K562 (cell line): ENCODE data around the gene MYL12A. TPM values are rescaled to one million over a fixed set of nuclear protein-coding genes. Genes with fewer than 3 reads are reported as not detected.

Source experiments
- CEBPZ ChIP-seq: fragments of 150-350 bp; IDR thresholded peaks from 2 replicates; pipeline ENCODE4 v1.6.1; 2014; ENCODE audit warnings: low read depth, mild to moderate bottlenecking, low read length, borderline replicate concordance
- DMBX1 ChIP-seq: fragments of 250-450 bp; sonication (Bioruptor Pico); IDR thresholded peaks from 2 replicates; pipeline ENCODE4 v1.8.0; 2022; ENCODE audit warnings: inconsistent platforms, mild to moderate bottlenecking, moderate library complexity, borderline replicate concordance
- MGA ChIP-seq: fragments of 450-650 bp; IDR thresholded peaks from 2 replicates; pipeline ENCODE4 v1.6.1; 2016; ENCODE audit warnings: mild to moderate bottlenecking, moderate library complexity
- RBM25 ChIP-seq: fragments of 200-400 bp; formaldehyde crosslinking; IDR thresholded peaks from 2 replicates; pipeline ENCODE4 v1.6.1; 2018; ENCODE audit warnings: low read length, low read depth, moderate library complexity; ENCODE audit not compliant: severe bottlenecking
- RHOXF2B ChIP-seq: fragments of 250-450 bp; sonication (Bioruptor Pico); conservative IDR thresholded peaks from 2 replicates; pipeline ENCODE4 v1.5.1; 2021
- SAP30 ChIP-seq: fragments of 200-600 bp; sonication (generic); IDR thresholded peaks from 2 replicates; pipeline ENCODE4 v1.6.1; 2012; ENCODE audit warnings: borderline replicate concordance, low read depth, mild to moderate bottlenecking, moderate library complexity, low read length, control low read depth, inconsistent platforms; ENCODE audit not compliant: insufficient read depth, poor library complexity, severe bottlenecking
- ZC3H4 ChIP-seq: sonication (generic); formaldehyde crosslinking; IDR thresholded peaks from 2 replicates; pipeline ENCODE4 v1.9.0; 2021; ENCODE audit warnings: missing genetic modification reagents, borderline replicate concordance
- ZNF77 ChIP-seq: fragments of 250-450 bp; sonication (Bioruptor Pico); IDR thresholded peaks from 2 replicates; pipeline ENCODE4 v1.5.0; 2020
- polyA plus RNA-seq, 8 experiments: library from polyadenylated mRNA; depleted of rRNA in 4 of 8; stranded (reverse) in 5 of 8; unstranded in 3 of 8; fragments of >200 nt; fragmentation: Nextera tagmentation in 2 of 8; fragmentation: Illumina TruSeq in 1 of 8; extraction: Ambion mirVana in 2 of 8; extraction: Trizol in 1 of 8; gene quantifications; 2 replicates each; pipeline versions ENCODE4 v1.2.1 to v1.2.3, GENCODE V29; 2011 to 2014; ENCODE audit warnings: inconsistent platforms in 1 of 8, missing spikeins in 1 of 8
- total RNA-seq, 7 experiments: library from RNA; depleted of rRNA in 6 of 7; stranded (reverse); fragments of >200 nt in 6 of 7; fragmentation: Illumina TruSeq in 2 of 7; extraction: Trizol in 2 of 7; gene quantifications; 2 replicates each; pipeline versions ENCODE4 v1.2.1 to v1.2.3, GENCODE V29; 2011 to 2021; ENCODE audit warnings: low replicate concordance in 1 of 7
- TF ChIP-seq, protein P1 (sequence below), 2 experiments: fragments of 200-800 bp in 1 of 2; sonication (Bioruptor generic) in 1 of 2; sonication (generic) in 1 of 2; formaldehyde crosslinking in 1 of 2; IDR thresholded peaks in 1 of 2; conservative IDR thresholded peaks in 1 of 2; 2 replicates each; pipeline versions ENCODE4 v1.5.0 to v1.6.1; 2016 to 2020; ENCODE audit warnings: missing compliant biosample characterization in 1 of 2, missing genetic modification characterization in 1 of 2, missing genetic modification reagents in 1 of 2

Gene MYL12A
- total and polyA plus RNA-seq, 9 of the 15 experiments (the other 6 are each of a cell fraction or from before 2014, with no cell fraction given), result 308 to 1,031 (median 559) TPM

DNA sequence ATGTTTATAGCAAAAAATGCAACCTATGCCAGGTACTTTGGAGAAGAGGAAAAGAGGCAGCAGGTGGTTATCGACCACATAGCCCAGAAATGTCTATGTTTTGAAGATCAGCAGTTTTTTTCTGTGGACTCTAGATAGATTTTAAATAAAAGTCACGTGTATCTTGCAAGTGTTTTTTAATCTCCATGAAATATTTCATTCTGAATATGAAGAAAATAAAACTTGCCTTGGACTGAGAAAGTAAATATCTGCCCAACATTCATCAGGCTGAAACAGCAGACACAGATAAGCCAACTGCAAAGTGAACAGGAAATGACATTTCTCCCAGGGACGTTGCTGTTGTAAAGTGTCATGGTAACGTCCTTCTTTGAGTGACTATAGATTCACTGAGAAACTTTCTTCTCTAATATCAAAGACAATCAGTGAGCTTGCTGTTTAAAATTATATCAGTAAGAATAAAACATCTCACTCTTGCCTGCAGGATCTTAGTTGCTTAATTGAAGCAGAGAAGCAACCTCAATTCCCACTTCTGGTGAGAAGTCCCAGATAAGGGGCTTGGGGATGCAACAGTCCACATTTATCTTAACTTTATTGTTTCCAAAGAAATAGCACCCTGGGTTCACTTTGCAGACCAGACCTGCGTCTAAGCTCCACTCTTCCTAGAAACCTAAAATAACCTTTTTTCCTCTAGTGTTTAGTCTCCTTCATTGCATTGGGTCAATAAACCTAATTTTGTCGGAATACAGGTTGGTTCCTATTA is 34.1 kb upstream of the MYL12A start (continued):
- TF ChIP-seq CEBPZ, result no peak
- TF ChIP-seq ZNF77, result no peak
- TF ChIP-seq MGA, result no peak; the same call in 1 of the 2 replicates
- TF ChIP-seq RBM25, result no peak
- TF ChIP-seq RHOXF2B (CRISPR knock-in tag), result no peak
- TF ChIP-seq ZC3H4 (CRISPR knock-in tag), result no peak
- no peak for TF ChIP-seq SAP30
- peak; percentile 63; the same call in 1 of the 2 replicates for TF ChIP-seq DMBX1
- TF ChIP-seq, protein P1, sequence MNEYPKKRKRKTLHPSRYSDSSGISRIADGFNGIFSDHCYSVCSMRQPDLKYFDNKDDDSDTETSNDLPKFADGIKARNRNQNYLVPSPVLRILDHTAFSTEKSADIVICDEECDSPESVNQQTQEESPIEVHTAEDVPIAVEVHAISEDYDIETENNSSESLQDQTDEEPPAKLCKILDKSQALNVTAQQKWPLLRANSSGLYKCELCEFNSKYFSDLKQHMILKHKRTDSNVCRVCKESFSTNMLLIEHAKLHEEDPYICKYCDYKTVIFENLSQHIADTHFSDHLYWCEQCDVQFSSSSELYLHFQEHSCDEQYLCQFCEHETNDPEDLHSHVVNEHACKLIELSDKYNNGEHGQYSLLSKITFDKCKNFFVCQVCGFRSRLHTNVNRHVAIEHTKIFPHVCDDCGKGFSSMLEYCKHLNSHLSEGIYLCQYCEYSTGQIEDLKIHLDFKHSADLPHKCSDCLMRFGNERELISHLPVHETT (CRISPR knock-in tag; conservative IDR thresholded peaks at IDR 0.05 in 1 of 2, IDR thresholded peaks at IDR 0.05 in 1 of 2), result peak in 1 of 2 experiments; percentile 63; a peak in 1 of 4 replicates
